ENCODE results near the gene TCF4.
A peak's percentile ranks its signal among the peaks of the same experiment; 100 is the strongest.

Gene TCF4

GRCh38 chr18:55430026-55430425 is 158.0 kb downstream of the TCF4 start:
- Histone ChIP-seq H3K4me2 (ENCODE audit: low read length) (peak overlapping the region; percentile 35), H3K4me3 (ENCODE audit: low read length) (no peak overlapping the region), H3K27me3 (ENCODE audit: control insufficient read depth, low read length) (no peaks in the 10 kb centered on the region), H3K9me2 (replicated peaks; ENCODE audit: control insufficient read depth, low read length) (no peaks in the 10 kb centered on the region), H3F3A (ENCODE audit: control insufficient read depth, insufficient read depth) (peaks cover 30% of the 10 kb centered on the region), H3K4me1 (ENCODE audit: control insufficient read depth, low read length) (peaks cover 100% of the 10 kb centered on the region), H4K20me1 (ENCODE audit: control insufficient read depth, insufficient read depth, low read depth, low read length) (no peaks in the 10 kb centered on the region), H3K9me3 (ENCODE audit: control insufficient read depth, insufficient read depth, low read length) (no peaks in the 10 kb centered on the region), H3K79me2 (ENCODE audit: control insufficient read depth, low read length) (peaks cover 79% of the 10 kb centered on the region), H3K27ac (ENCODE audit: low read depth, low read length) (peak overlapping the region; percentile 99), H3K36me3 (ENCODE audit: control insufficient read depth, low read length) (peaks cover 17% of the 10 kb centered on the region)
- TF ChIP-seq CTCF (IDR thresholded peaks at IDR 0.05; ENCODE audit: low read depth, low read length, poor library complexity, severe bottlenecking), result no peak
- TF ChIP-seq EZH2phosphoT487 (IDR thresholded peaks at IDR 0.05; ENCODE audit: borderline replicate concordance, low read length), result no peak

- Histone ChIP-seq H3K9me3 (ENCODE audit: control insufficient read depth, insufficient read depth, low read length) (no peaks in the 10 kb centered on the region), H3F3A (ENCODE audit: control insufficient read depth, insufficient read depth) (peaks cover 33% of the 10 kb centered on the region), H3K4me1 (ENCODE audit: control insufficient read depth, low read length) (peaks cover 98% of the 10 kb centered on the region), H3K4me2 (ENCODE audit: low read length) (peak overlapping the region; percentile 15), H3K4me3 (ENCODE audit: low read length) (no peak overlapping the region), H3K79me2 (ENCODE audit: control insufficient read depth, low read length) (peaks cover 77% of the 10 kb centered on the region), H3K27me3 (ENCODE audit: control insufficient read depth, low read length) (no peaks in the 10 kb centered on the region), H3K36me3 (ENCODE audit: control insufficient read depth, low read length) (peaks cover 21% of the 10 kb centered on the region), H3K27ac (ENCODE audit: low read depth, low read length) (peak overlapping the region; percentile 47), H4K20me1 (ENCODE audit: control insufficient read depth, insufficient read depth, low read depth, low read length) (no peaks in the 10 kb centered on the region), H3K9me2 (replicated peaks; ENCODE audit: control insufficient read depth, low read length) (no peaks in the 10 kb centered on the region)
- no peak for TF ChIP-seq EZH2phosphoT487 (IDR thresholded peaks at IDR 0.05; ENCODE audit: borderline replicate concordance, low read length)
Observed at GRCh38 chr18:55427951-55428350, 160.0 kb downstream of the TCF4 start.

- H3K9me2 ChIP-seq (replicated peaks; ENCODE audit: control insufficient read depth, low read length), result no peaks in the 10 kb centered on the region
- H3K4me2 ChIP-seq (ENCODE audit: low read length), result peak overlapping the region; percentile 97
- peaks cover 49% of the 10 kb centered on the region for H3F3A ChIP-seq (ENCODE audit: control insufficient read depth, insufficient read depth)
- H3K79me2 ChIP-seq (ENCODE audit: control insufficient read depth, low read length), result peaks cover 74% of the 10 kb centered on the region
- H4K20me1 ChIP-seq (ENCODE audit: control insufficient read depth, insufficient read depth, low read depth, low read length), result no peaks in the 10 kb centered on the region
- peaks cover 98% of the 10 kb centered on the region for H3K4me1 ChIP-seq (ENCODE audit: control insufficient read depth, low read length)
- peaks cover 21% of the 10 kb centered on the region for H3K36me3 ChIP-seq (ENCODE audit: control insufficient read depth, low read length)
- peak overlapping the region; percentile 100 for H3K27ac ChIP-seq (ENCODE audit: low read depth, low read length)
- H3K9me3 ChIP-seq (ENCODE audit: control insufficient read depth, insufficient read depth, low read length), result no peaks in the 10 kb centered on the region
- TF ChIP-seq CTCF (IDR thresholded peaks at IDR 0.05; ENCODE audit: low read depth, low read length, poor library complexity, severe bottlenecking), result no peak
- TF ChIP-seq EZH2phosphoT487 (IDR thresholded peaks at IDR 0.05; ENCODE audit: borderline replicate concordance, low read length), result no peak
- H3K27me3 ChIP-seq (ENCODE audit: control insufficient read depth, low read length), result no peaks in the 10 kb centered on the region
- H3K4me3 ChIP-seq (ENCODE audit: low read length), result peak overlapping the region; percentile 90
Observed at GRCh38 chr18:55425698-55426097, 162.3 kb downstream of the TCF4 start.

- Histone ChIP-seq H3K27ac (ENCODE audit: low read depth, low read length) (peak overlapping the region; percentile 100), H3K4me1 (ENCODE audit: control insufficient read depth, low read length) (peaks cover 96% of the 10 kb centered on the region), H3K4me3 (ENCODE audit: low read length) (peak overlapping the region; percentile 90), H4K20me1 (ENCODE audit: control insufficient read depth, insufficient read depth, low read depth, low read length) (no peaks in the 10 kb centered on the region), H3K9me3 (ENCODE audit: control insufficient read depth, insufficient read depth, low read length) (no peaks in the 10 kb centered on the region), H3K4me2 (ENCODE audit: low read length) (peak overlapping the region; percentile 97), H3F3A (ENCODE audit: control insufficient read depth, insufficient read depth) (peaks cover 54% of the 10 kb centered on the region), H3K79me2 (ENCODE audit: control insufficient read depth, low read length) (peaks cover 79% of the 10 kb centered on the region), H3K36me3 (ENCODE audit: control insufficient read depth, low read length) (peaks cover 30% of the 10 kb centered on the region), H3K9me2 (replicated peaks; ENCODE audit: control insufficient read depth, low read length) (no peaks in the 10 kb centered on the region), H3K27me3 (ENCODE audit: control insufficient read depth, low read length) (no peaks in the 10 kb centered on the region; the same call in 1 of the 2 replicates)
- TF ChIP-seq CTCF (IDR thresholded peaks at IDR 0.05; ENCODE audit: low read depth, low read length, poor library complexity, severe bottlenecking), result no peak
- no peak for TF ChIP-seq EZH2phosphoT487 (IDR thresholded peaks at IDR 0.05; ENCODE audit: borderline replicate concordance, low read length)
Observed at GRCh38 chr18:55422456-55423180, 165.4 kb downstream of the TCF4 start.

All from DOHH2 (cell line).